ENCODE results near the gene TPSG1.

DNA sequence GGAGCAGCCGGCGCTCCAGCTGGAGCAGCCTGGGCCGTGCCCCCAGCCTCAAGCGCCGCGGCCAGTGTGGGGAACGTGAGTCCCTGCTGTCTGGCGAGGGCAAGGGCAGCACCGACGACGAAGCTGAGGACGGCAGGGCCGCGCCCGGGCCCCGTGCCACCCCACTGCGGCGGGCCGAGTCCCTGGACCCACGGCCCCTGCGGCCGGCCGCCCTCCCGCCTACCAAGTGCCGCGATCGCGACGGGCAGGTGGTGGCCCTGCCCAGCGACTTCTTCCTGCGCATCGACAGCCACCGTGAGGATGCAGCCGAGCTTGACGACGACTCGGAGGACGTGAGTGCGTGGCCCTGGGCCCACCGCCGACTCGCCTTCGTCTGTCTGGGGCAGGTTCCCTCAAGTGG is 16.0 kb downstream of the TPSG1 start:
- TF ChIP-seq, protein P1, sequence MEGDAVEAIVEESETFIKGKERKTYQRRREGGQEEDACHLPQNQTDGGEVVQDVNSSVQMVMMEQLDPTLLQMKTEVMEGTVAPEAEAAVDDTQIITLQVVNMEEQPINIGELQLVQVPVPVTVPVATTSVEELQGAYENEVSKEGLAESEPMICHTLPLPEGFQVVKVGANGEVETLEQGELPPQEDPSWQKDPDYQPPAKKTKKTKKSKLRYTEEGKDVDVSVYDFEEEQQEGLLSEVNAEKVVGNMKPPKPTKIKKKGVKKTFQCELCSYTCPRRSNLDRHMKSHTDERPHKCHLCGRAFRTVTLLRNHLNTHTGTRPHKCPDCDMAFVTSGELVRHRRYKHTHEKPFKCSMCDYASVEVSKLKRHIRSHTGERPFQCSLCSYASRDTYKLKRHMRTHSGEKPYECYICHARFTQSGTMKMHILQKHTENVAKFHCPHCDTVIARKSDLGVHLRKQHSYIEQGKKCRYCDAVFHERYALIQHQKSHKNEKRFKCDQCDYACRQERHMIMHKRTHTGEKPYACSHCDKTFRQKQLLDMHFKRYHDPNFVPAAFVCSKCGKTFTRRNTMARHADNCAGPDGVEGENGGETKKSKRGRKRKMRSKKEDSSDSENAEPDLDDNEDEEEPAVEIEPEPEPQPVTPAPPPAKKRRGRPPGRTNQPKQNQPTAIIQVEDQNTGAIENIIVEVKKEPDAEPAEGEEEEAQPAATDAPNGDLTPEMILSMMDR (IDR thresholded peaks at IDR 0.05; ENCODE audit: low read length), result no peak
- TF ChIP-seq EZH2 (optimal IDR thresholded peaks at IDR 0.05; ENCODE audit: low read depth, low read length) (no peak), EZH2phosphoT487 (IDR thresholded peaks at IDR 0.05; ENCODE audit: low read length) (no peak)
